ENCODE results near the gene ADAM33. TPM values are rescaled to one million over a fixed set of nuclear protein-coding genes. Genes with fewer than 3 reads are reported as not detected.

The ADAM33 gene
- total RNA-seq, 2 donors from 2014 or later, result 6.7 to 8.1 TPM

GRCh38 chr20:3659492-3660261, 22.1 kb downstream of the ADAM33 start:
- no peaks in the 10 kb centered on the region for H3K4me1 ChIP-seq
- H3K27ac ChIP-seq, result no peak overlapping the region
- H3K9me3 ChIP-seq, result no peaks in the 10 kb centered on the region
- intact Hi-C loops (cut with DNase I), result no loop called here
- TF ChIP-seq, protein P1, sequence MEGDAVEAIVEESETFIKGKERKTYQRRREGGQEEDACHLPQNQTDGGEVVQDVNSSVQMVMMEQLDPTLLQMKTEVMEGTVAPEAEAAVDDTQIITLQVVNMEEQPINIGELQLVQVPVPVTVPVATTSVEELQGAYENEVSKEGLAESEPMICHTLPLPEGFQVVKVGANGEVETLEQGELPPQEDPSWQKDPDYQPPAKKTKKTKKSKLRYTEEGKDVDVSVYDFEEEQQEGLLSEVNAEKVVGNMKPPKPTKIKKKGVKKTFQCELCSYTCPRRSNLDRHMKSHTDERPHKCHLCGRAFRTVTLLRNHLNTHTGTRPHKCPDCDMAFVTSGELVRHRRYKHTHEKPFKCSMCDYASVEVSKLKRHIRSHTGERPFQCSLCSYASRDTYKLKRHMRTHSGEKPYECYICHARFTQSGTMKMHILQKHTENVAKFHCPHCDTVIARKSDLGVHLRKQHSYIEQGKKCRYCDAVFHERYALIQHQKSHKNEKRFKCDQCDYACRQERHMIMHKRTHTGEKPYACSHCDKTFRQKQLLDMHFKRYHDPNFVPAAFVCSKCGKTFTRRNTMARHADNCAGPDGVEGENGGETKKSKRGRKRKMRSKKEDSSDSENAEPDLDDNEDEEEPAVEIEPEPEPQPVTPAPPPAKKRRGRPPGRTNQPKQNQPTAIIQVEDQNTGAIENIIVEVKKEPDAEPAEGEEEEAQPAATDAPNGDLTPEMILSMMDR (IDR thresholded peaks at IDR 0.05), result no peak
- no peak overlapping the region for H3K4me3 ChIP-seq
- H3K27me3 ChIP-seq, result peaks cover 27% of the 10 kb centered on the region
- H3K36me3 ChIP-seq, result no peaks in the 10 kb centered on the region
- DNase-seq, result no peak
- H3K9ac ChIP-seq (ENCODE audit: low read depth in 2 of 2, low read length in 2 of 2), result no peak overlapping the region

GRCh38 chr20:3658716-3659491, 22.9 kb downstream of the ADAM33 start:
- no peaks in the 10 kb centered on the region for H3K4me1 ChIP-seq
- H3K9ac ChIP-seq (ENCODE audit: low read depth in 2 of 2, low read length in 2 of 2), result no peak overlapping the region
- TF ChIP-seq, protein P1 (IDR thresholded peaks at IDR 0.05), result no peak
- H3K9me3 ChIP-seq, result no peaks in the 10 kb centered on the region
- no peak overlapping the region for H3K27ac ChIP-seq
- intact Hi-C loops (cut with DNase I), result no loop called here
- H3K27me3 ChIP-seq, result peaks cover 27% of the 10 kb centered on the region
- H3K36me3 ChIP-seq, result no peaks in the 10 kb centered on the region
- H3K4me3 ChIP-seq, result no peak overlapping the region
- no peak for DNase-seq

- Histone ChIP-seq H3K4me1 (no peaks in the 10 kb centered on the region), H3K4me3 (no peak overlapping the region), H3K9ac (ENCODE audit: low read depth in 2 of 2, low read length in 2 of 2) (no peak overlapping the region), H3K36me3 (no peaks in the 10 kb centered on the region), H3K9me3 (no peaks in the 10 kb centered on the region), H3K27me3 (peaks cover 27% of the 10 kb centered on the region), H3K27ac (no peak overlapping the region)
- no peak for DNase-seq
- TF ChIP-seq, protein P1 (IDR thresholded peaks at IDR 0.05), result no peak
- intact Hi-C loops (cut with DNase I), result no loop called here
Observed at GRCh38 chr20:3658019-3658715, 23.6 kb downstream of the ADAM33 start.

- H3K27ac ChIP-seq, result no peak overlapping the region
- no peaks in the 10 kb centered on the region for H3K36me3 ChIP-seq
- no peak for DNase-seq
- no peaks in the 10 kb centered on the region for H3K4me1 ChIP-seq
- TF ChIP-seq, protein P1 (IDR thresholded peaks at IDR 0.05), result no peak
- no peaks in the 10 kb centered on the region for H3K9me3 ChIP-seq
- H3K9ac ChIP-seq (ENCODE audit: low read depth in 2 of 2, low read length in 2 of 2), result no peak overlapping the region
- intact Hi-C loops (cut with DNase I), result no loop called here
- H3K4me3 ChIP-seq, result no peak overlapping the region
- peaks cover 2% of the 10 kb centered on the region for H3K27me3 ChIP-seq
Observed at GRCh38 chr20:3655131-3655405, 26.7 kb downstream of the ADAM33 start.

GRCh38 chr20:3654326-3655130, 27.3 kb downstream of the ADAM33 start:
- Histone ChIP-seq H3K4me1 (no peaks in the 10 kb centered on the region), H3K9ac (ENCODE audit: low read depth in 2 of 2, low read length in 2 of 2) (no peak overlapping the region), H3K4me3 (no peak overlapping the region), H3K36me3 (no peaks in the 10 kb centered on the region), H3K27ac (no peak overlapping the region), H3K9me3 (no peaks in the 10 kb centered on the region), H3K27me3 (no peaks in the 10 kb centered on the region)
- intact Hi-C loops (cut with DNase I), result no loop called here
- no peak for DNase-seq
- TF ChIP-seq, protein P1 (IDR thresholded peaks at IDR 0.05), result no peak
